H9 (cell line): ENCODE data around the gene TERT. TPM values are rescaled to one million over a fixed set of nuclear protein-coding genes. Genes with fewer than 3 reads are reported as not detected.

ENCODE experiments used
- DNase-seq: peaks from one replicate; pipeline ENCODE4 v3.0.0-alpha.2; 2017
- H2AFZ ChIP-seq: one replicate; pipeline ENCODE4 v1.6.1; 2013; ENCODE audit warnings: mild to moderate bottlenecking, low read length, control low read depth, moderate library complexity
- H2AK5ac ChIP-seq: 2 replicates; pipeline ENCODE4 v1.6.1; 2013; ENCODE audit warnings: low read length, control low read depth, mixed read lengths; ENCODE audit not compliant: insufficient read length
- H2BK120ac ChIP-seq: one replicate; pipeline ENCODE4 v1.6.1; 2013; ENCODE audit warnings: low read depth, mild to moderate bottlenecking, low read length, control low read depth, inconsistent platforms; ENCODE audit not compliant: poor library complexity, severe bottlenecking
- H2BK12ac ChIP-seq: 2 replicates; pipeline ENCODE4 v1.6.1; 2013; ENCODE audit warnings: low read length, control low read depth, mixed read lengths, low read depth; ENCODE audit not compliant: insufficient read length
- H2BK15ac ChIP-seq: 2 replicates; pipeline ENCODE4 v1.6.1; 2013; ENCODE audit warnings: low read depth, low read length, control low read depth
- H2BK20ac ChIP-seq: one replicate; pipeline ENCODE4 v1.6.1; 2013; ENCODE audit warnings: low read depth, mild to moderate bottlenecking, low read length, control low read depth, inconsistent platforms; ENCODE audit not compliant: poor library complexity, severe bottlenecking
- H2BK5ac ChIP-seq: 2 replicates; pipeline ENCODE4 v1.6.1; 2013; ENCODE audit warnings: low read length, control low read depth, mixed read lengths; ENCODE audit not compliant: insufficient read length
- H3K14ac ChIP-seq: 2 replicates; pipeline ENCODE4 v1.6.1; 2013; ENCODE audit warnings: low read length, control low read depth; ENCODE audit not compliant: insufficient read depth
- H3K18ac ChIP-seq: 2 replicates; pipeline ENCODE4 v1.6.1; 2013; ENCODE audit warnings: low read depth, mild to moderate bottlenecking, mixed read lengths, low read length, control low read depth; ENCODE audit not compliant: insufficient read length
- H3K23ac ChIP-seq: 2 replicates; pipeline ENCODE4 v1.6.1; 2013; ENCODE audit warnings: low read length, control low read depth, mixed read lengths, low read depth; ENCODE audit not compliant: insufficient read length
- H3K23me2 ChIP-seq: 2 replicates; pipeline ENCODE4 v1.6.1; 2013; ENCODE audit warnings: low read depth, mild to moderate bottlenecking, mixed read lengths, low read length, control low read depth; ENCODE audit not compliant: insufficient read length, poor library complexity, severe bottlenecking
- H3K27ac ChIP-seq: 2 replicates; pipeline ENCODE4 v1.5.1; 2013; ENCODE audit warnings: low read length, control low read depth, mixed read lengths, low read depth; ENCODE audit not compliant: insufficient read length
- H3K27me3 ChIP-seq: 2 replicates; pipeline ENCODE4 v1.6.1; 2013; ENCODE audit warnings: low read length, control low read depth, inconsistent platforms; ENCODE audit not compliant: insufficient read depth
- H3K4ac ChIP-seq: 2 replicates; pipeline ENCODE4 v1.6.1; 2013; ENCODE audit warnings: low read depth, mild to moderate bottlenecking, control low read depth, inconsistent platforms, low read length, moderate library complexity
- H3K4me1 ChIP-seq: 2 replicates; pipeline ENCODE4 v1.6.1; 2013; ENCODE audit warnings: low read length, control low read depth, inconsistent platforms; ENCODE audit not compliant: insufficient read depth
- H3K4me2 ChIP-seq: 2 replicates; pipeline ENCODE4 v1.6.1; 2013; ENCODE audit warnings: low read length, control low read depth, mixed read lengths; ENCODE audit not compliant: insufficient read length, insufficient read depth
- H3K56ac ChIP-seq: 2 replicates; pipeline ENCODE4 v1.6.1; 2013; ENCODE audit warnings: low read depth, mild to moderate bottlenecking, mixed read lengths, low read length, control low read depth; ENCODE audit not compliant: insufficient read length
- H3K79me1 ChIP-seq: 2 replicates; pipeline ENCODE4 v1.6.1; 2013; ENCODE audit warnings: low read depth, mild to moderate bottlenecking, moderate library complexity, low read length, control low read depth, inconsistent platforms; ENCODE audit not compliant: insufficient read depth, poor library complexity, severe bottlenecking
- H3K79me2 ChIP-seq: 2 replicates; pipeline ENCODE4 v1.6.1; 2013; ENCODE audit warnings: low read length, control low read depth, inconsistent platforms; ENCODE audit not compliant: insufficient read depth
- H3K9ac ChIP-seq: 2 replicates; pipeline ENCODE4 v1.6.1; 2013; ENCODE audit warnings: low read length, control low read depth, mixed read lengths; ENCODE audit not compliant: insufficient read length; ENCODE audit errors: extremely low read depth
- H3K9me3 ChIP-seq: one replicate; pipeline ENCODE4 v1.6.1; 2013; ENCODE audit warnings: low read depth, low read length, inconsistent platforms; ENCODE audit not compliant: control insufficient read depth
- H3T11ph ChIP-seq: one replicate; pipeline ENCODE4 v1.6.1; 2013; ENCODE audit warnings: mild to moderate bottlenecking, low read length, control low read depth, inconsistent platforms
- H4K20me1 ChIP-seq: one replicate; pipeline ENCODE4 v1.6.1; 2013; ENCODE audit not compliant: control insufficient read depth, insufficient read length, insufficient read depth
- H4K5ac ChIP-seq: 2 replicates; pipeline ENCODE4 v1.6.1; 2013; ENCODE audit warnings: low read depth, mild to moderate bottlenecking, mixed read lengths, low read length, control low read depth; ENCODE audit not compliant: insufficient read length
- H4K8ac ChIP-seq: replicated peaks from 2 replicates; pipeline ENCODE4 v1.6.1; 2013; ENCODE audit warnings: low read length, control low read depth, mixed read lengths, low read depth; ENCODE audit not compliant: insufficient read length
- H4K91ac ChIP-seq: 2 replicates; pipeline ENCODE4 v1.6.1; 2013; ENCODE audit warnings: low read depth, mild to moderate bottlenecking, moderate library complexity, mixed read lengths, low read length, control low read depth; ENCODE audit not compliant: insufficient read length
- H3K27ac Mint-ChIP-seq, 3 experiments: 2 replicates in 2 of 3; 3 replicates in 1 of 3; pipeline ENCODE4 v1.8.0; 2020 to 2021; ENCODE audit warnings: mixed read lengths in 3 of 3, mild to moderate bottlenecking in 1 of 3, moderate library complexity in 1 of 3
- H3K27me3 Mint-ChIP-seq: 2 replicates; pipeline ENCODE4 v1.8.0; 2021; ENCODE audit warnings: low read depth, mild to moderate bottlenecking, moderate library complexity, mixed read lengths
- H3K36me3 Mint-ChIP-seq, 3 experiments: 2 replicates in 2 of 3; 3 replicates in 1 of 3; pipeline ENCODE4 v1.8.0; 2020 to 2021; ENCODE audit warnings: low read depth in 3 of 3, mixed read lengths in 3 of 3; ENCODE audit not compliant: insufficient read depth in 1 of 3
- H3K4me1 Mint-ChIP-seq, 2 experiments: 2 replicates each; pipeline ENCODE4 v1.8.0; 2020; ENCODE audit warnings: mixed read lengths in 2 of 2
- H3K4me3 Mint-ChIP-seq, 2 experiments: 2 replicates in 1 of 2; 3 replicates in 1 of 2; pipeline ENCODE4 v1.8.0; 2020 to 2021; ENCODE audit warnings: mild to moderate bottlenecking in 2 of 2, mixed read lengths in 2 of 2, moderate library complexity in 1 of 2
- H3K9me3 Mint-ChIP-seq, 2 experiments: 2 replicates in 1 of 2; 3 replicates in 1 of 2; pipeline ENCODE4 v1.8.0; 2020; ENCODE audit warnings: mild to moderate bottlenecking in 2 of 2, mixed read lengths in 2 of 2, moderate library complexity in 1 of 2
- CTCF ChIP-seq: fragments of 200-600 bp; sonication (generic); conservative IDR thresholded peaks from 3 replicates; pipeline ENCODE4 v1.8.0; 2021; ENCODE audit warnings: antibody characterized with exemption, mild to moderate bottlenecking
- WGBS: extraction: QIAGEN DNeasy Blood & Tissue Kit; methylation state at CpG from one replicate; pipeline ENCODE4 v1.1.7; 2013; ENCODE audit warnings: missing lambda C conversion rate, low lambda C conversion rate, mixed read lengths; ENCODE audit not compliant: insufficient read length; ENCODE audit errors: extremely low coverage; 5-methylcytosine and 5-hydroxymethylcytosine counted together
- total RNA-seq: library from RNA; stranded (reverse); gene quantifications from 2 replicates; pipeline ENCODE4 v1.2.1, GENCODE V29; 2021

The TERT gene
- total RNA-seq, 1 experiment from 2014 or later: 15.5 TPM

- Histone ChIP-seq H3K9me3 (no peaks in the 10 kb centered on the region), H3K4ac (no peak overlapping the region), H2BK5ac (no peak overlapping the region), H3K14ac (no peak overlapping the region), H2AFZ (no peak overlapping the region), H3K18ac (no peak overlapping the region), H4K91ac (no peak overlapping the region), H3K56ac (no peak overlapping the region), H3K79me2 (peaks cover 2% of the 10 kb centered on the region; the same call in 1 of the 2 replicates), H2BK12ac (no peak overlapping the region), H3K23me2 (no peaks in the 10 kb centered on the region), H3T11ph (no peak overlapping the region), H3K27ac (no peak overlapping the region), H4K8ac (no peak overlapping the region), H3K4me2 (no peak overlapping the region), H2BK120ac (no peak overlapping the region), H3K79me1 (no peaks in the 10 kb centered on the region), H2AK5ac (no peak overlapping the region), H2BK20ac (no peak overlapping the region), H4K20me1 (peaks cover 4% of the 10 kb centered on the region), H3K9ac (no peak overlapping the region), H3K4me1 (no peaks in the 10 kb centered on the region), H2BK15ac (no peak overlapping the region), H3K27me3 (no peaks in the 10 kb centered on the region), H3K23ac (no peak overlapping the region), H4K5ac (no peak overlapping the region)
- WGBS: no CpG with 5 or more reads among the region's 13 CpGs
- no peak overlapping the region for H3K4me3 Mint-ChIP-seq
- TF ChIP-seq CTCF: no peak
- H3K27me3 Mint-ChIP-seq: no peaks in the 10 kb centered on the region
- peaks cover 17 to 18% (median 17%) of the 10 kb centered on the region in 3 experiments for H3K36me3 Mint-ChIP-seq
- DNase-seq: no peak
- H3K27ac Mint-ChIP-seq: peak overlapping the region in 1 of 3 experiments; percentile 17; a peak in 2 of 7 replicates
- H3K4me1 Mint-ChIP-seq: no peaks in the 10 kb centered on the region
- H3K9me3 Mint-ChIP-seq: no peaks in the 10 kb centered on the region; a peak in 1 of 5 replicates
Observed at GRCh38 chr5:1278216-1278615, 16.7 kb downstream of the TERT start.
